AG04450 (cell line): ENCODE results near the gene HSPA13. TPM values are rescaled to one million over a fixed set of nuclear protein-coding genes. Genes with fewer than 3 reads are reported as not detected.
"Not testable (repeated sequence)": the region's sequence is repeated elsewhere in the genome, so short reads cannot be mapped to it uniquely, and the experiment has no call there.

ENCODE experiments used
- CTCF ChIA-PET: fragments of 300-600, 350-600 bp; formaldehyde crosslinking; extraction: SDS; loops from one replicate; lab custom pipeline; 2022; ENCODE audit warnings: antibody characterized with exemption, inconsistent platforms; lab: Charles Lee
- POLR2A ChIA-PET: fragments of 350-600 bp; formaldehyde crosslinking; extraction: SDS; loops from one replicate; lab custom pipeline; 2021; ENCODE audit warnings: antibody characterized with exemption, inconsistent platforms; lab: Yijun Ruan, JAX
- DNase-seq: peaks from one replicate; pipeline ENCODE4 v3.0.0-alpha.2; 2011; ENCODE audit warnings: low read depth, low spot score
- H3K27ac ChIP-seq: one replicate; pipeline ENCODE4 v1.5.1; 2012; ENCODE audit warnings: low read depth, low read length, control low read depth
- H3K27me3 ChIP-seq: one replicate; pipeline ENCODE4 v1.6.0; 2012; ENCODE audit warnings: low read length; ENCODE audit not compliant: control insufficient read depth, insufficient read depth
- H3K4me3 ChIP-seq: 2 replicates; pipeline ENCODE4 v1.5.1; 2011; ENCODE audit warnings: mild to moderate bottlenecking, low read depth, low read length, control low read depth
- H3K9me3 ChIP-seq: 2 replicates; pipeline ENCODE4 v1.5.1; 2012; ENCODE audit warnings: low read length; ENCODE audit not compliant: control insufficient read depth, insufficient read depth
- polyA plus RNA-seq: library from polyadenylated mRNA; depleted of rRNA; stranded (reverse); fragments of >200 nt; gene quantifications from 2 replicates; pipeline ENCODE4 v1.2.3, GENCODE V29; 2011
- TF ChIP-seq, protein P1 (sequence below): IDR thresholded peaks from 2 replicates; pipeline ENCODE4 v1.5.1; 2011; ENCODE audit warnings: low read depth, low read length, control low read depth, inconsistent platforms

HSPA13 gene
- polyA plus RNA-seq, 1 experiment = 42.9 TPM

DNA sequence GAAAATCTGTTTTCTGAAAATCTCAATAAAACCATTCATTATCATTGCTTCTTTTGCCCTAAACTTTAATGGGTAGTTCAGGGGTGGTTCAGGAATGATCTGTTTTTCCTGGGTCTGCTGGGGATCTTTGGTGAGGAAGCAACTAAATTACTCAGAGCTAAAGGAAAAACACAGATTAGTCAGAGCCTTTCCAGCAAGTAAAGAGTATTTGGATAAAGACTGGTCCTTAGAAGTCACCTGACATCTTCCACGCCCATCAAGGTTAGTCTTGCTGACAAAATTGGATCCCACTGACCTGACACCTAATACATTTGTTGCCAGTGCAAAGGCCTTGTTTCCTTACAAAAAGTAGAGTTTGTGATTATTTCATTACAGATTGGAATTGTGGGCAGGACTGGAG is 24.2 kb downstream of the HSPA13 start:
- CTCF ChIA-PET = no interaction called here
- Histone ChIP-seq H3K4me3 (no peak overlapping the region), H3K27me3 (no peaks in the 10 kb centered on the region), H3K9me3 (no peaks in the 10 kb centered on the region), H3K27ac (no peak overlapping the region)
- TF ChIP-seq, protein P1, sequence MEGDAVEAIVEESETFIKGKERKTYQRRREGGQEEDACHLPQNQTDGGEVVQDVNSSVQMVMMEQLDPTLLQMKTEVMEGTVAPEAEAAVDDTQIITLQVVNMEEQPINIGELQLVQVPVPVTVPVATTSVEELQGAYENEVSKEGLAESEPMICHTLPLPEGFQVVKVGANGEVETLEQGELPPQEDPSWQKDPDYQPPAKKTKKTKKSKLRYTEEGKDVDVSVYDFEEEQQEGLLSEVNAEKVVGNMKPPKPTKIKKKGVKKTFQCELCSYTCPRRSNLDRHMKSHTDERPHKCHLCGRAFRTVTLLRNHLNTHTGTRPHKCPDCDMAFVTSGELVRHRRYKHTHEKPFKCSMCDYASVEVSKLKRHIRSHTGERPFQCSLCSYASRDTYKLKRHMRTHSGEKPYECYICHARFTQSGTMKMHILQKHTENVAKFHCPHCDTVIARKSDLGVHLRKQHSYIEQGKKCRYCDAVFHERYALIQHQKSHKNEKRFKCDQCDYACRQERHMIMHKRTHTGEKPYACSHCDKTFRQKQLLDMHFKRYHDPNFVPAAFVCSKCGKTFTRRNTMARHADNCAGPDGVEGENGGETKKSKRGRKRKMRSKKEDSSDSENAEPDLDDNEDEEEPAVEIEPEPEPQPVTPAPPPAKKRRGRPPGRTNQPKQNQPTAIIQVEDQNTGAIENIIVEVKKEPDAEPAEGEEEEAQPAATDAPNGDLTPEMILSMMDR = no peak
- DNase-seq = no peak
- POLR2A ChIA-PET = no interaction called here

DNA sequence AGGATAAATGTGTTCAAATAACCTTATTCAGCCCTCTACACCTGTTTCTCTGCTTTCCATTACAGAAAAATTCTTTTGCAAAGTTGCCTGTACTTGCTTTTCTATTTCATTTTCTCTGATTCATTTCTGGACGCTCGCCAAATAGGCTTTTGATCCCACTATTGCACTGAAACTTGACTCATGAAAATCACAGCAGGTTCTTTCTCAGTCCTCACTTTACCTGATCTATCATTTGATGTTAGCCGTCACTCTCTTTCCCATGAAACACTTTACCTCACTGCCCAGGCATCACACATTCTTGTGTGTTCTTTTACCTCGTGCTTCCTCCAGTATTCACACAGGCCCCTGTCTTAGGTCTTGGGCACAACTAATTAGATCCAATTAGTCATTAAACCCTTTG is 26.2 kb downstream of the HSPA13 start:
- Histone ChIP-seq H3K27me3 (no peaks in the 10 kb centered on the region), H3K9me3 (no peaks in the 10 kb centered on the region), H3K4me3 (no peak overlapping the region), H3K27ac (no peak overlapping the region)
- DNase-seq = no peak
- TF ChIP-seq, protein P1 = no peak
- POLR2A ChIA-PET = no interaction called here
- CTCF ChIA-PET = no interaction called here

DNA sequence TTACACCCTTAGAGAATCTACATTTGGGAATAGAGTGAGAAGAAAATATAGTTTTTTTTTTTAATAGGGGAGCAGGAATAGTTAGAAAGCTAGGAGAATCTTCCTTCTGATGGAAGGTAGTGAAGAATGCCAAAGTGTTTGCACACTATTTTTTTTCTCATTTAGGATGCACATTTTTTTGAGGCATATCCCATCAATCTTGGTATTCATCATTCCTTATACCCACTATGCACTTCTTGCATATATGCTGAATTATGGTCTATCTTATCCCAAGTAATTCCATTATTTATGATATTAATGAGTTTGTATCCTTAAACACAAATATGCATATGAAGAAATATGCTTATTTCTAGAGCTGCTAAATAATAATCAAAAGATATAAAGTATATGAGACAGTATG is 28.4 kb downstream of the HSPA13 start:
- H3K27me3 ChIP-seq = no peaks in the 10 kb centered on the region
- ChIA-PET POLR2A (no interaction called here), CTCF (no interaction called here)
- no peak overlapping the region for H3K4me3 ChIP-seq
- H3K27ac ChIP-seq = no peak overlapping the region
- H3K9me3 ChIP-seq = no peaks in the 10 kb centered on the region
- DNase-seq = no peak
- TF ChIP-seq, protein P1 = no peak

DNA sequence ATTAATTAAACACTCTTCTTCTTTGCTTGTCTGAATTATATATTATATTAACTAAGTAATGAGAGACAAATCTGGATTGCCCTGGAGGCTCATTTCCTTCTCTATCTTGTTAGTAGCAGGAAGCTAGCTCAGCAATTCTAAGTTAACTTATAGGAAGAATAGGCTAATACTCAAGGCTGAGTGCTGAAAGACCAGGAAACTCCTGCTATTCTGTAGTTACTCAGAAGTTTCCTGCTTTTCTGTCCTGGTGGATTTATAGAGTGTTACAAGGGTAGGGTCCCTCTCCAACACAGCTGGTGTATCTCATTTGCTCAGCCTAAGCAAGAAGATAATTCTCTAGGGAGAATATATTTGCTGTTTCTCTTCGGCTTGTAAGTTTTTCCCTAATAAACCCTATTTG is 29.2 kb downstream of the HSPA13 start:
- CTCF ChIA-PET = no interaction called here
- POLR2A ChIA-PET = no interaction called here

DNA sequence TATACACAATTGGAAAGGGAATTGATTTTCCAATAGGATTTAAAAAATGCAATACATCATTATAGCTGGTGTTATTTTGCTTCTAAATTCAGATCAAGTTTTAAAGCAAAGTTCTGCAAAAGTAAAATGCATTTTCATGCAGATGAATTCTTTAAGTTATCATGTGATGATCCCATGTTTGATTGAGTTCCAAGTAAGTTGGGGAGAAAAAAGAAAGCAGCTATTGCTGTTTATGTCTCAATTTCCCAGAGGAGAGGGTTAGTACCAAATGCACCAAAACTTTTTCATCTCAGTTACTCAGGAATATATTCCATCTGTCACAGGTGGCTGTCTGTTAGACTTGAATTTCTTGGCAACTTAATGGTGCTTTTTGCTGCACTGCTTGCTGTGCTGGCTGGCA is 29.7 kb downstream of the HSPA13 start:
- H3K27me3 ChIP-seq = no peaks in the 10 kb centered on the region
- CTCF ChIA-PET = no interaction called here
- H3K4me3 ChIP-seq = no peak overlapping the region
- no peak for DNase-seq
- H3K9me3 ChIP-seq = no peaks in the 10 kb centered on the region
- TF ChIP-seq, protein P1 = no peak
- POLR2A ChIA-PET = no interaction called here
- H3K27ac ChIP-seq = no peak overlapping the region

More for the DNA sequence above, 29.2 kb downstream of the HSPA13 start:
- TF ChIP-seq, protein P1 = no peak
- no peak overlapping the region for H3K4me3 ChIP-seq
- H3K27ac ChIP-seq = no peak overlapping the region
- no peak for DNase-seq
- no peaks in the 10 kb centered on the region for H3K9me3 ChIP-seq
- H3K27me3 ChIP-seq = no peaks in the 10 kb centered on the region

DNA sequence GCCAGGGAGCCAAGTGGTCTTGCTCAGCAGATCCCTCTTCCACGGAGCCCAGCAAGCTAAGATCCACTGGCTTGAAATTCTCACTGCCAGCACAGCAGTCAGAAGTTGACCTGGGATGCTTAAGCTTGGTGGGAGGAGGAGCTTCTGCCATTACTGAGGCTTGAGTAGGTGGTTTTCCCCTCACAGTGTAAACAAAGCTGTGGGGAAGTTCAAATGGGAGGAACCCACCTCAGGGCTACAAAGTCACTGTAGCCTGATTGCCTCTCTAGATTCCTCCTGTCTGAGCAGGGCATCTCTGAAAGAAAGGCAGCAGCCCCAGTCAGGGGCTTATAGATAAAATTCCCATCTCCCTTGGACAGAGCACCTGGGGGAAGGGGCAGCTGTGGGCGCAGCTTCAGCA is 55.6 kb downstream of the HSPA13 start:
- POLR2A ChIA-PET, H3K27ac ChIP-seq, H3K27me3 ChIP-seq, DNase-seq, H3K9me3 ChIP-seq, CTCF ChIA-PET, H3K4me3 ChIP-seq: not testable (repeated sequence)
